Hepatocyte (in vitro differentiated cells): ENCODE results near the gene USP28.

Experiments
- CTCF ChIP-seq: fragments of 200-600 bp; sonication (generic); IDR thresholded peaks from 2 replicates; pipeline ENCODE4 v1.5.1; 2016; ENCODE audit warnings: antibody characterized with exemption, mild to moderate bottlenecking; ENCODE audit not compliant: poor library complexity
- EZH2 ChIP-seq: fragments of 200-600 bp; sonication (generic); IDR thresholded peaks from 2 replicates; pipeline ENCODE4 v1.6.1; 2016; ENCODE audit warnings: antibody characterized with exemption, mild to moderate bottlenecking, borderline replicate concordance

GRCh38 chr11:113847580-113847979 lies 27.8 kb downstream of the USP28 start:
- TF ChIP-seq CTCF, result no peak
- TF ChIP-seq EZH2, result no peak
